ENCODE data around the gene PROSER2.

PROSER2 gene

GRCh38 chr10:11869743-11870460 lies 46.7 kb downstream of the PROSER2 start:
- no peak for DNase-seq (ENCODE audit: low read depth)

GRCh38 chr10:11870461-11870780 lies 47.3 kb downstream of the PROSER2 start:
- DNase-seq (ENCODE audit: low read depth): no peak

- no peak for DNase-seq (ENCODE audit: low read depth)
Observed at GRCh38 chr10:11870900-11871400, 47.8 kb downstream of the PROSER2 start.

- no peak for DNase-seq (ENCODE audit: low read depth)
Observed at GRCh38 chr10:11871466-11871865, 48.3 kb downstream of the PROSER2 start.

GRCh38 chr10:11874568-11875493 lies 51.7 kb downstream of the PROSER2 start:
- no peak for DNase-seq (ENCODE audit: low read depth)

- no peak for DNase-seq (ENCODE audit: low read depth)
Observed at GRCh38 chr10:11875494-11876281, 52.5 kb downstream of the PROSER2 start.

GRCh38 chr10:11876324-11876723 lies 53.2 kb downstream of the PROSER2 start:
- no peak for DNase-seq (ENCODE audit: low read depth)

GRCh38 chr10:11876805-11877590 lies 53.8 kb downstream of the PROSER2 start:
- DNase-seq (ENCODE audit: low read depth): no peak

GRCh38 chr10:11877591-11877905 lies 54.4 kb downstream of the PROSER2 start:
- DNase-seq (ENCODE audit: low read depth): no peak

GRCh38 chr10:11878776-11879175 lies 55.6 kb downstream of the PROSER2 start:
- no peak for DNase-seq (ENCODE audit: low read depth)

- no peak for DNase-seq (ENCODE audit: low read depth)
Observed at GRCh38 chr10:11879387-11880094, 56.4 kb downstream of the PROSER2 start.

GRCh38 chr10:11880151-11881029 lies 57.2 kb downstream of the PROSER2 start:
- no peak for DNase-seq (ENCODE audit: low read depth)

- DNase-seq (ENCODE audit: low read depth): no peak
Observed at GRCh38 chr10:11881030-11881476, 57.9 kb downstream of the PROSER2 start.

GRCh38 chr10:11881477-11882417 lies 58.6 kb downstream of the PROSER2 start:
- DNase-seq (ENCODE audit: low read depth): no peak

GRCh38 chr10:11882646-11883375 lies 59.7 kb downstream of the PROSER2 start:
- DNase-seq (ENCODE audit: low read depth): no peak

GRCh38 chr10:11884706-11885423 lies 61.7 kb downstream of the PROSER2 start:
- DNase-seq (ENCODE audit: low read depth): no peak

GRCh38 chr10:11885437-11886137 lies 62.4 kb downstream of the PROSER2 start:
- DNase-seq (ENCODE audit: low read depth): no peak
